NCI-H2227 (cell line): ENCODE data around the gene DMBX1.

Experiments
- DNase-seq: peaks from one replicate; lab custom pipeline; 2025; ENCODE audit not compliant: unreplicated experiment; lab: John Stamatoyannopoulos, UW

Gene DMBX1

DNA sequence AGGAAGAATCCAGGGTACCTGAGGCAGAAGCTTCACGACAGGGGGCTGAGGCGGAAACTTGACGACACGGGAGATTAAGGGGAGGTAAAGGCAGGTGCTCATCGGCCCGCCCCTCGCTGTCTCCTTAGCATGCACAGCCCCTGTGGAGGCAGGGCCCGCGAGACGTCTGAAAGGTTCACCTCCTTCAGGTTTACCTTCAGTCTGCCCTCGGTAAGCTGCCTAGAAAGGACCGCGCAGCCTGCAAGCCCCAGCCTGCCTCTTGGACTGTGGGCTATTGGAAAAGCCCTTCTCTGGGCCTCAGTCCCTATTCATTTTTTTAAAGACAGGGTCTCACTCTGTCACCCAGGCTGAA is 33.3 kb downstream of the DMBX1 start:
- DNase-seq, result no peak

DNA sequence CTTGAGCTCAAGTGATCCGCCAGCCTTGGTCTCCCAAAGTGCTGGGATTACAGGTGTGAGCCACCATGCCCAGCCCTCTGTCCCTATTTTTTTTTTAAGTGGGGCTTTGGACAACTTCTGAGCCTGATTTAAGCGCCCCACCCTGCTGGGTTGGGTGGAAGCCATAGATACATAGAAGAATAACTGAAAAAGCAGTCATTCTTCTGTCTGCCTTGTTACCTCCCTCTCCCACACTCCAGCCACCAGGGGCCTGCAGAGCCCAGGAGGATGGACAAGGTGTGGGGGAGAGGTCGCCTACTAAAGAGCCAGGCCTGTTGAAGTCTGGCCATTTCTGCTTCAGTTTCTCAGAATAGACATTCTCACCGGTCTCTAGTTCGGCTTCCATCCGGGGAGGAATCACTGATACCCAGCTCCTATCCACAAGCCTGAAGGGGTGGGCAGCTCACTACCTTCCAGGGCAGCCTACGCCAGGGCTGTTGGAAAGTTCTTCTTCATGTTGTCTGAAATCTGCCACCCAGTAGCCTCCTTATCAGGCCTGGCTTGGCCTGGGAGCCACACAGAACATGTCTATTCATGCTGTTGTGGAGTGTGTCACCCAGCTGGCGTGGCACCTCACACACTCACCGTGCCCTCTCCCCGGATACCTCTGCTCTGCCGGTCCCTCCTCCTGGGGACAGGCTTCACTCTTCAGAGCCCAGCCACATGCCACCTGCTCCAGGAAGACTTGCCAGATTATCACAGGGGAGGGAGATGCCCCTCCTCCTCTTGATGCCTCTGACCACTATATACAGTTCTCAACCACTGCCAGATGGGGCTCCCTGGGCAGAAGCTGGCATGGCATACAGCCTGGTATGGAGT is 34.1 kb downstream of the DMBX1 start:
- no peak for DNase-seq

GRCh38 chr1:46524843-46525242 is 35.2 kb downstream of the DMBX1 start:
- no peak for DNase-seq

GRCh38 chr1:46525253-46525983 is 35.8 kb downstream of the DMBX1 start:
- DNase-seq, result no peak

DNA sequence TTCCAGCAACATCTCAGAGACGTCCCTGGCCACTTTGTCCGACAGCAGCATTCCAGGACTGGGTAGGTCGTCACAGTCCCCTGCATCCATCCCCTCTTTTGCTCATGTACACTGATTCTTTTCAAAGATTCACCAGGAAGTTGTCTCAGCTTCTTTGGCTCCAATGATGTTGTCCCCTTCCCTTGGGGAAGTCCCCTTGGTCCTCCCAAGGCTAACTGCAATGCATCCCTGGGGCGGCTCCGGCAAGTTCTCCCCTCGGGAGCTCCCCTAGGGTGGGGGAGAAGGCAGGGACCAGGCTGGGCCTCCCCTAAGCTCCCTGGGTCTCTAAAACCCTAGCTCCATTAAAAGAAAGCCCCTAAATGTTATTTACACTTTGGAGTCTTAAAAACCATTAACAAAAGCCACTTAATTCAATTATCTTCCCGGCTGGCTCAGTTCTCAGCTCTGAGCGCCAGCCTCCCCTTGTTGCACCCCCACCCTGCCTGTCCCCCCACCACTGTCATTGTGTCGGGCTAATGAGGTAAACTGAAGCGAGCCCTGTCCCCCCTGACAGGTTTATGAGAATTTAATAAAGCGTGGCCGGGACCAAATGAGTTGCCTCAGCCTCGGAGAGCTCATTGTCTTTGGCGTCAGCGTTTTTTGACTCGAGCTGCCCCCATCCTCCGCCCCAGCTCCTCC is 36.5 kb downstream of the DMBX1 start:
- no peak for DNase-seq

GRCh38 chr1:46526691-46527291 is 37.2 kb downstream of the DMBX1 start:
- peak; percentile 30 for DNase-seq

DNA sequence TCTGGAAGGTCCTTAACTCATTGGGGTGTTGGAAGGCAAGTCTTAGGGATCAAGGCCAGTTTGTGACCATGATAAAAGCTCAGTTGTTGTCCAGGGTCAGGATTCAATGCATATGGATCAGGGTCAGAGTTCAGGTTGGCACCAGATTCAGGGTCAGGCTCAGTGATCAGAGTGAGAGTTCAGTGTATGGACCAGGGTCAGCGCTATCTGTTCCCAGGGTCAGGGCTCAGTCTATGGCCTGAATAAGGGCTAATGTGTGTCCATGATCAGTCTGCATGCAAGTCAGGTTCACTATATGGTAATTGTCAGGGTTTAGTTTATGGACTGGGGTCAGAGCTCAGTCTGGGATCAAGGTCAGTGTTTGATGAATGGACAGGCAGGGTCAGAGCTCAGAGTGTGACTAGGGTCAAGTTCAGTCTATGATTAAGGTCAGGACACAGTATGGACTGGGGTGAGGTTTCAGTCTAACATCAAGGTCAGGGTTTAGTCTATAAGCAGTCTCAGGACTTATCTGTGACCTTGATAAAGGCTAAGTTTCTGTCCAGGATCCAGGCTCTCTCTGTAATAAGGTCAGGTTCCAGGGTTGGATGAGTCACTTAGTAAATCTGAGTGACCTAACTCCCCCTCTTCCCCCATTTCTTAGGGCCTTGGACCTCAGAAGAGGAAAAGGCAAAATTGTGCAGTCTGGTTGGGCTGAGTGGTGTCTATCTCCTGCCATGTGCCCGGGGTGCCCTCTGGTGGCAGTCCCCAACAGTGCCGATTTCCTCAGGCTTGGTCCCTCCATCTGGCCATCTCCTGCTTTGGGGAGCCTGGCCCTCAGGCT is 38.0 kb downstream of the DMBX1 start:
- DNase-seq, result peak; percentile 79

- no peak for DNase-seq
These were observed 38.8 kb downstream of the DMBX1 start for GRCh38 chr1:46528297-46528955.

DNA sequence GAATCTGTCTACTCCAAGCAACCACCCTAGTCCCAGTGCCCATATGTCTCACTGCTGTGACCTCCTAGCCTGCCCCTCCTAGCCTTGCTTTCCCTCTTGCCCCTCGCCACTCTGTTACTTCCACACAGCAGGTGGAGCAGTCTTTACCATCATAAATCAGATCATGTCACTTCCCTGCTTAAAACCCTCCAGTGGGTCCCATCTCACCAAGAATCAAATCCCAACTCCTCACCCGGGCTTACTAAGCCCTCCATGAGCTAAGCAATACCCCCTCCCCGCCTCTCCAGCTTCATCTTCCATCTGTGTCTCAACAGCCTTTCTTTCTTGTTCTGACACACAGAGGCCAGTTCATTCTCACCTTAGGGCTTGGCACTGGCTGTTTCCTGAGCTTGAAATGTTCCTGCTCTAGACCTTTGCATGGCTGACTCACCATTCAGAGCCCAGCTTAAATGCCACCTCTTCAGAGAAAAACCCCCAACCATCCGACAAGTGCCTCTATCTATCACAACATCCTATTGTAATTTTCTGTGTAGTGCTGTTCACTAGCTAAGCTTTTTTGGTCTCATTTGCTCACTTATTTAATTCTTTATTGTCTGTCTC is 39.5 kb downstream of the DMBX1 start:
- DNase-seq, result no peak

DNA sequence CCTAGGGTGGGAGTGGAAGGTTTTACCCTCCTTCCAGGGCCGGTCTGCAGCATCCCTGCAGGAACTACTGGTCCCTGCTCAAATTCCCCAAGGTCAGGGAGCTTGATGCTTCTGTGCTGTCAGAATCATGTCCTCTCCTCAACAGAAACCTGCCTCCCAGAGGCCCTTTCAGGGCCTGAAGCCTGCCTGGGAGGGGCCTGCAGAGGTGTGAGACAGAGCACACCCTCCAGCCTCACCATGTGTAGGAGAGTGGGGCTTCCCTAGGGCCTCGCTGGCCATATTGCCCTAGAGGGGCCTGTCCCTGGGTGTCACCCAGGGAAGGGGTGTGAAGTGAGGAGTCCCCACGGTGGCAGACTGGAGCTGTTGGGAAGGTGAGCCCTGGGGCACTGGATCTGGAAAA is 40.7 kb downstream of the DMBX1 start:
- DNase-seq, result no peak

DNA sequence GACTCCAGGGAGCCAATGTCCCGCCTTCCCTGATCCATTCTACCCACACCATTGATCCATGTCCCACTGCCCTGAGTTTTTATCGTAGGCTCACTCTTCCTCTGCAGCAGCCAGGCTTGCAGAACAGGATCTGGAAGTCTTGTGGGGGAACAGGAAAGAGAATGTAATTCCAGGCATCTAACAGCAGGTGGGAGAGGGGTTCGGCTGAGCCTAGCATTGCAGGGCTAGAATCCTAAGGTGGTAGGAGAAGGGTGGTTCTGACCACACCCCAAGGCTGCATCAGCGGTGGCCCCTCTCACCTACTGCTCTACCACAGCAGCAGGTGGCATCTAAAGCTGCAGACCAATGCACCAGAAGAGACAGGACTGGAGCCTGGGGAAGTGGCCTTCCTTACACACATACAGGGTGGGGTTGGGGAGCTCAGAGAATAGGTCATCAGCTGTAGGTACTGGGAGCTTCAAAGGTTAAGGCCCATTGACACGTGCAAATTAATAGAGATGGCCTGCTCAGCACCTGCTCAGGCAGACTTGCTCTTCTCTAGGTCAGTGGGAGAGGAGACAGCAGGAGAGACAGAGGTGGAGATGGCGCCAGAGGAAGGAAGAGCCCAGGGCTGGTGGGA is 41.3 kb downstream of the DMBX1 start:
- no peak for DNase-seq

DNA sequence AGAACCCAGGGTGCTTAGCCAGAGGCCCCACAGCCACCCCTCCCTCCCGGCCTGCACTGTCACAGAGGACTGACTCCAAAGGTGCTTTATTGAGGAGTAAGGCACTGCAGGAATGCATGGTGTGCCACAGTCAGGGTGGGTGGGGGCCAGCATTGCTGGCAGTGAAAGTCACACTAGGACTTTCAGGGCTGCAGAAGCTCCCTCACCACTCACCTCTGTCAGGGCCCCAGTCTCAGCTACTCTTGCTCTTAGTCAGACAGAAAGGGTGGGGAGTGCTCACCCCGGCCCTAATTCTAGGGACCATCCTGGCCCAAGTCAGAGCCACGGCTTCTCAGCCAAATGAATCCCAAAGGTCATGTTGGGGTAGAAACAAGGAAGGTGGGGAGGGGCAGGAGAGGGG is 42.5 kb downstream of the DMBX1 start:
- DNase-seq, result no peak

GRCh38 chr1:46532498-46533178 is 43.0 kb downstream of the DMBX1 start:
- peak; percentile 42 for DNase-seq

DNA sequence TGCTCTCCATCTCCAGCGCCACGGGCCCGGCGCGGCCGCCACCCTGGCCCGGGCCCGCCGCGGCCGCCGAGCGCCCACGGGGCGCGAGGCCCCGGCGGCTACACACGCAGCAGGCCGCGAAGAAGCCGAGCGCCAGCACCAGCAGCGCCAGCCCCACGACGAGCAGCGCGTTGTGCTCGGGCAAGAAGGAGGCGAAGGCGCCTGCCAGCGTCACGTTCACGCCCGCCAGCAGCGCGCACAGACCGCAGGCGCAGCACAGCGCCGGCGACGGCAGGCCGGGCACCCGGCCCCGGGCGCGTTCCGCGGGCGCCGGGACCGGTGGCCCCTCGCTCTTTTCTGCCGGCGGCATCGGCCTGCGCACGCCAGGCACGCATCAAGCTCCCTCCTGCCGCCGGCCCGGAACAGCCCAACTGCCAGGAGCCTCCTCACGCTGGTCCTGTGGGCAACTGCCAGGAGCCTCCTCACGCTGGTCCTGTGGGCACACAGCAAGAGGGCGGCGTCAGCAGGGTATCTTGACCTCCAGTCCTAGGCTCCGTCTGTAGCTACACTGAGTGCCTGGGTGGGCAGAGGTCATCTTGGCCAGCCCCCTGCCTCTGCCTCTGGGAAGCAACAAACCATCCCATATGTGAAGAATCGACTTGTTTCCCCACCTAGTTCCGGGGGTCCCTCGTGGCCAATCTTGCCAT is 43.7 kb downstream of the DMBX1 start:
- no peak for DNase-seq

GRCh38 chr1:46535063-46535462 is 45.4 kb downstream of the DMBX1 start:
- no peak for DNase-seq

GRCh38 chr1:46536527-46536926 is 46.9 kb downstream of the DMBX1 start:
- DNase-seq, result no peak

- no peak for DNase-seq
These were observed 48.0 kb downstream of the DMBX1 start for GRCh38 chr1:46537651-46538050.

DNA sequence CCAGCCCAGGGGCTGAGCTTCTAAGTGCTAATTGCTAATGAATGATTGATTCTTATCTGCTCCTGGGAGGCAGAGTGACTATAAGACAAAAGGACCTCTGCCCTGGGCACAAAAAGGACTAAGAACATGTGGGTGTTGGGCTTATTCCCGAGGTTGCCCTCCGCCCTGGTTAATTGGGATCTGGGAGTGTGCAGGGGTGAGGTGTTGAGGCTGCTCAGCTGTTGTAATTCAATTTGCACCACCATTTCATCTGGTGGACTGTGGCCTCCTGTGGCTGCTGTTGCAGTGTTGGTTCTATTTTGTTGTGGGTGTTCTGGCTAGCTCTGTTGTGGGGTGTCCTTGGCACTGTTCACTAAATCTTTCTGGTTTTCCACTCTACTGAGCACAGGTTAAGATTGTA is 48.5 kb downstream of the DMBX1 start:
- no peak for DNase-seq
